Ascending aorta (tissue), 2 donors: ENCODE measurements around the gene EI24. TPM values are rescaled to one million over a fixed set of nuclear protein-coding genes. Genes with fewer than 3 reads are reported as not detected.

Experiments
- DNase-seq, 2 donors: peaks; one replicate each; pipeline ENCODE4 v3.0.0-alpha.2; 2019; ENCODE audit warnings: low spot score in 2 of 2
- H3K27ac ChIP-seq, 2 donors: fragments of 200-600 bp; sonication (generic); one replicate each; pipeline ENCODE4 v1.5.1; 2016 to 2017; ENCODE audit warnings: mild to moderate bottlenecking in 1 of 2
- H3K27me3 ChIP-seq: fragments of 200-600 bp; sonication (generic); one replicate; pipeline ENCODE4 v1.5.1; 2017
- H3K36me3 ChIP-seq, 2 donors: fragments of 200-600 bp; sonication (generic); one replicate each; pipeline ENCODE4 v1.5.1; 2016
- H3K4me1 ChIP-seq, 2 donors: fragments of 200-600 bp; sonication (generic); one replicate each; pipeline ENCODE4 v1.5.1; 2016 to 2017; ENCODE audit warnings: mild to moderate bottlenecking in 1 of 2
- H3K4me3 ChIP-seq, 2 donors: fragments of 200-600 bp; sonication (generic); one replicate each; pipeline ENCODE4 v1.5.1; 2016 to 2017; ENCODE audit warnings: mild to moderate bottlenecking in 1 of 2
- H3K9me3 ChIP-seq, 2 donors: fragments of 200-600 bp; sonication (generic); one replicate each; pipeline ENCODE4 v1.5.1; 2016
- CTCF ChIP-seq, 3 experiments: fragments of 200-600 bp in 2 of 3; fragments of 450-650 bp in 1 of 3; sonication (generic) in 2 of 3; IDR thresholded peaks; one replicate each; pipeline ENCODE4 v1.5.1; 2016 to 2019; ENCODE audit warnings: antibody characterized with exemption in 3 of 3, mild to moderate bottlenecking in 1 of 3, moderate library complexity in 1 of 3
- intact Hi-C: fragments of 100-400 bp; cut with DNase I; formaldehyde crosslinking; loops from one replicate; pipeline ENCODE4 v1.15.1; 2023
- total RNA-seq: library from RNA; depleted of rRNA; stranded (reverse); fragments of >200 nt; gene quantifications from one replicate; pipeline ENCODE4 v1.1.0, GENCODE V29; 2016

Gene EI24
- total RNA-seq, 1 donor from 2014 or later, result 111 TPM

- H3K4me3 ChIP-seq, result no peak overlapping the region
- H3K27ac ChIP-seq, result no peak overlapping the region
- no peak for DNase-seq
- TF ChIP-seq CTCF (IDR thresholded peaks at IDR 0.05), result no peak
- intact Hi-C loops, result no loop called here
- no peaks in the 10 kb centered on the region for H3K9me3 ChIP-seq
- no peaks in the 10 kb centered on the region for H3K4me1 ChIP-seq
- no peaks in the 10 kb centered on the region for H3K27me3 ChIP-seq
- peaks cover 51 to 59% of the 10 kb centered on the region in 2 donors for H3K36me3 ChIP-seq
Observed at GRCh38 chr11:125583496-125583895, 14.2 kb downstream of the EI24 start.

- H3K4me1 ChIP-seq, result no peaks in the 10 kb centered on the region
- no peak overlapping the region for H3K27ac ChIP-seq
- no peaks in the 10 kb centered on the region for H3K9me3 ChIP-seq
- DNase-seq, result no peak
- intact Hi-C loops, result no loop called here
- no peak for TF ChIP-seq CTCF (IDR thresholded peaks at IDR 0.05)
- no peak overlapping the region for H3K4me3 ChIP-seq
- no peaks in the 10 kb centered on the region for H3K27me3 ChIP-seq
- H3K36me3 ChIP-seq, result peaks cover 32 to 39% of the 10 kb centered on the region in 2 donors
Observed at GRCh38 chr11:125585487-125585886, 16.2 kb downstream of the EI24 start.

GRCh38 chr11:125586623-125587022, 17.3 kb downstream of the EI24 start:
- peaks cover 23 to 29% of the 10 kb centered on the region in 2 donors for H3K36me3 ChIP-seq
- H3K27me3 ChIP-seq, result no peaks in the 10 kb centered on the region
- intact Hi-C loops, result no loop called here
- no peak for DNase-seq
- no peak overlapping the region for H3K4me3 ChIP-seq
- peaks cover 0 to 6% of the 10 kb centered on the region in 2 donors for H3K4me1 ChIP-seq
- no peak overlapping the region for H3K27ac ChIP-seq
- no peaks in the 10 kb centered on the region for H3K9me3 ChIP-seq
- no peak for TF ChIP-seq CTCF (IDR thresholded peaks at IDR 0.05)

GRCh38 chr11:125587480-125587879, 18.2 kb downstream of the EI24 start:
- intact Hi-C loops, result no loop called here
- Histone ChIP-seq H3K36me3 (peaks cover 17 to 21% of the 10 kb centered on the region in 2 donors), H3K9me3 (no peaks in the 10 kb centered on the region), H3K27me3 (no peaks in the 10 kb centered on the region), H3K27ac (no peak overlapping the region), H3K4me3 (no peak overlapping the region), H3K4me1 (peaks cover 0 to 6% of the 10 kb centered on the region in 2 donors)
- no peak for TF ChIP-seq CTCF (IDR thresholded peaks at IDR 0.05)
- no peak for DNase-seq

- Histone ChIP-seq H3K36me3 (peaks cover 6 to 11% of the 10 kb centered on the region in 2 donors), H3K4me1 (peaks cover 2 to 6% of the 10 kb centered on the region in 2 donors), H3K27ac (no peak overlapping the region), H3K4me3 (no peak overlapping the region), H3K27me3 (no peaks in the 10 kb centered on the region), H3K9me3 (no peaks in the 10 kb centered on the region)
- intact Hi-C loops, result no loop called here
- no peak for TF ChIP-seq CTCF (IDR thresholded peaks at IDR 0.05)
- no peak for DNase-seq
Observed at GRCh38 chr11:125588505-125588904, 19.2 kb downstream of the EI24 start.
